Natural killer cell (primary cell): ENCODE measurements around the gene VPS35L. TPM values are rescaled to one million over a fixed set of nuclear protein-coding genes. Genes with fewer than 3 reads are reported as not detected.
A peak's percentile ranks its signal among the peaks of the same experiment; 100 is the strongest.

Experiments used
- ATAC-seq, 3 donors: fragments of 150-1000 bp in 2 of 3; fragments of 200-7000 bp in 1 of 3; cut with Tn5 transposase; 1 replicate in 1 of 3; 2 replicates in 2 of 3; pipeline ENCODE4 v1.10.0; 2021; ENCODE audit warnings: mild to moderate bottlenecking in 2 of 3, moderate library complexity in 2 of 3
- DNase-seq, 2 donors: peaks; one replicate each; pipeline versions ENCODE4 v3.0.0 to v3.0.0-alpha.2; 2013 to 2021; ENCODE audit warnings: mixed read lengths in 1 of 2
- H3K27ac ChIP-seq: one replicate; pipeline ENCODE4 v1.5.1; 2013; ENCODE audit warnings: mild to moderate bottlenecking, low read length
- H3K27me3 ChIP-seq: one replicate; pipeline ENCODE4 v1.6.1; 2013; ENCODE audit warnings: low read length; ENCODE audit not compliant: control insufficient read depth, insufficient read depth
- H3K36me3 ChIP-seq: one replicate; pipeline ENCODE4 v1.6.1; 2013; ENCODE audit warnings: low read length; ENCODE audit not compliant: control insufficient read depth, insufficient read depth
- H3K4me1 ChIP-seq: one replicate; pipeline ENCODE4 v1.6.1; 2013; ENCODE audit warnings: low read length; ENCODE audit not compliant: control insufficient read depth, insufficient read depth
- H3K4me3 ChIP-seq: one replicate; pipeline ENCODE4 v1.5.1; 2013; ENCODE audit warnings: low read length
- H3K9me3 ChIP-seq: one replicate; pipeline ENCODE4 v1.6.1; 2013; ENCODE audit warnings: low read length; ENCODE audit not compliant: control insufficient read depth, insufficient read depth
- H3K27ac Mint-ChIP-seq, 2 donors: one replicate each; pipeline ENCODE4 v1.8.0; 2022; ENCODE audit warnings: mild to moderate bottlenecking in 2 of 2, mixed read lengths in 2 of 2, moderate library complexity in 1 of 2
- H3K27me3 Mint-ChIP-seq, 2 donors: one replicate each; pipeline ENCODE4 v1.8.0; 2022; ENCODE audit warnings: low read depth in 2 of 2, mixed read lengths in 2 of 2
- H3K36me3 Mint-ChIP-seq: one replicate; pipeline ENCODE4 v1.8.0; 2022; ENCODE audit warnings: mixed read lengths
- H3K4me1 Mint-ChIP-seq, 2 donors: one replicate each; pipeline ENCODE4 v1.8.0; 2022; ENCODE audit warnings: mixed read lengths in 2 of 2
- H3K4me3 Mint-ChIP-seq: one replicate; pipeline ENCODE4 v1.8.0; 2022; ENCODE audit warnings: mild to moderate bottlenecking, moderate library complexity, mixed read lengths
- H3K9me3 Mint-ChIP-seq, 2 donors: one replicate each; pipeline ENCODE4 v1.8.0; 2022; ENCODE audit warnings: mixed read lengths in 2 of 2
- WGBS: methylation state at CpG from one replicate; pipeline ENCODE4 v1.1.7; 2013; ENCODE audit warnings: missing lambda C conversion rate; ENCODE audit not compliant: insufficient coverage; 5-methylcytosine and 5-hydroxymethylcytosine counted together
- intact Hi-C: fragments of 100-400 bp; cut with micrococcal nuclease; formaldehyde crosslinking; loops from one replicate; pipeline ENCODE4 v1.14.2; 2022
- total RNA-seq, 4 donors: library from RNA; stranded (reverse); fragments of 120-200 nt in 1 of 4; gene quantifications; one replicate each; pipeline versions ENCODE4 v1.2.3 to v1.2.4, GENCODE V29; 2013 to 2022
- TF ChIP-seq, protein P1 (sequence below): fragments of 200-600 bp; IDR thresholded peaks from one replicate; pipeline ENCODE4 v1.8.0; 2022; ENCODE audit warnings: antibody characterized with exemption

VPS35L gene
- total RNA-seq, 3 donors from 2014 or later (not counting 1 experiment from before 2014, with no cell fraction given) = 37.4 to 53.5 (median 44.4) TPM

DNA sequence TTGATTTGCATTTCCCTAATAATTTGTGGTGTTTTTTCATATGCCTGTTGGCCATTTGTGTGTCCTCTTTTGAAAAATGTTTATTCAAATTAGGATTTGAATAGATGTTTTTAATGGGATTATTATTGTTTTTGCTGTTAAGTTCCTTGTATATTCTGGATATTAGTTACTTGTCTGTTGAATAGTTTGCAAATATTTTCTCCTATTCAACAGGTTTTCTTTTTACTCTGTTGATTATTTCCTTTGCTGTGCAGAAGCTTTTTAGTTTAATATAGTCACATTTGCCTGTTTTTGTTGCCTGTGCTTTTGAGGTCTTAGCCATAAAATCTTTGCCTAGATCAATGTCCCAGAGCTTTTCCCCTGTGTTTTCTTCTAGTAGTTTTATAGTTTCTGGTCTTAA is 43.2 kb upstream of the VPS35L start:
- intact Hi-C loops = no loop called here
- Histone ChIP-seq H3K4me1 (no peaks in the 10 kb centered on the region), H3K36me3 (peaks cover 44% of the 10 kb centered on the region), H3K4me3 (no peak overlapping the region), H3K9me3 (no peaks in the 10 kb centered on the region), H3K27ac (no peak overlapping the region), H3K27me3 (no peaks in the 10 kb centered on the region)
- Mint-ChIP-seq H3K4me3 (no peak overlapping the region), H3K4me1 (peaks cover 26 to 29% of the 10 kb centered on the region in 2 donors), H3K36me3 (peaks cover 19% of the 10 kb centered on the region), H3K9me3 (no peaks in the 10 kb centered on the region), H3K27me3 (no peaks in the 10 kb centered on the region), H3K27ac (no peak overlapping the region)
- DNase-seq = no peak
- ATAC-seq = no peak
- TF ChIP-seq, protein P1, sequence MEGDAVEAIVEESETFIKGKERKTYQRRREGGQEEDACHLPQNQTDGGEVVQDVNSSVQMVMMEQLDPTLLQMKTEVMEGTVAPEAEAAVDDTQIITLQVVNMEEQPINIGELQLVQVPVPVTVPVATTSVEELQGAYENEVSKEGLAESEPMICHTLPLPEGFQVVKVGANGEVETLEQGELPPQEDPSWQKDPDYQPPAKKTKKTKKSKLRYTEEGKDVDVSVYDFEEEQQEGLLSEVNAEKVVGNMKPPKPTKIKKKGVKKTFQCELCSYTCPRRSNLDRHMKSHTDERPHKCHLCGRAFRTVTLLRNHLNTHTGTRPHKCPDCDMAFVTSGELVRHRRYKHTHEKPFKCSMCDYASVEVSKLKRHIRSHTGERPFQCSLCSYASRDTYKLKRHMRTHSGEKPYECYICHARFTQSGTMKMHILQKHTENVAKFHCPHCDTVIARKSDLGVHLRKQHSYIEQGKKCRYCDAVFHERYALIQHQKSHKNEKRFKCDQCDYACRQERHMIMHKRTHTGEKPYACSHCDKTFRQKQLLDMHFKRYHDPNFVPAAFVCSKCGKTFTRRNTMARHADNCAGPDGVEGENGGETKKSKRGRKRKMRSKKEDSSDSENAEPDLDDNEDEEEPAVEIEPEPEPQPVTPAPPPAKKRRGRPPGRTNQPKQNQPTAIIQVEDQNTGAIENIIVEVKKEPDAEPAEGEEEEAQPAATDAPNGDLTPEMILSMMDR = no peak

DNA sequence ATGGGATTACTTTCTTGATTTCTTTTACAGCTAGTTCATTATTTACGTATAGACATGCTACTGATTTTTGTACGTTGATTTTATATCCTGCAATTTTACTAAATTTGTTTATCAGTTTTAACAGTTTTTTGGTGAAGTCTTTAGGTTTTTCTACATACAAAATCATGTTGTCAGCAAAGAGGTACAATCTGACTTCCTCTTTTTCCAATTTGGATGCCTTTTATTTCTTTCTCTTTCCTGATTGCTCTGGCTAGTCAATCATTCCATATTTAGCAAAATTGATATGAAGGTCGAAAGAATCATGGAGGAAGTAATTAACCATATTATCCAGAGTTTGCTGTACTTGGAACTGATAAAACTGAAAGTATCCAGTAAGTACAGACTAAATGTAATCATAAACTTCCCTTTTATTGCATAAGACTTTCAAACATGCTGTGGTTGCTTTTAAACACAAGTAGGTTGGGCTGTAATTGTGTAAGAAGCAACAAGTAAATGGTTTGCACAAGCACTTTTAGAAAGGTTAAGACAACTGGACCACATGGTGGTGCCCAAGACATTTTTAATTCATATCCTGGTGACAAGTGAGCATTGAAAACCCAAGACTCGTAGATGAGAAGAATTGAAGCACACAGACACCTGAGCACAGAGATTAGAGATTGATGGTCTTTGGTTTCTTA is 42.0 kb upstream of the VPS35L start:
- DNase-seq = no peak
- H3K27ac Mint-ChIP-seq = no peak overlapping the region
- intact Hi-C loops = no loop called here
- Histone ChIP-seq H3K4me3 (no peak overlapping the region), H3K9me3 (no peaks in the 10 kb centered on the region), H3K4me1 (no peaks in the 10 kb centered on the region), H3K27me3 (no peaks in the 10 kb centered on the region), H3K36me3 (peaks cover 37% of the 10 kb centered on the region), H3K27ac (no peak overlapping the region)
- no peaks in the 10 kb centered on the region for H3K9me3 Mint-ChIP-seq
- no peak overlapping the region for H3K4me3 Mint-ChIP-seq
- peak in 1 of 3 donors; percentile 48 for ATAC-seq
- H3K27me3 Mint-ChIP-seq = no peaks in the 10 kb centered on the region
- peaks cover 35 to 38% of the 10 kb centered on the region in 2 donors for H3K4me1 Mint-ChIP-seq
- peaks cover 19% of the 10 kb centered on the region for H3K36me3 Mint-ChIP-seq
- WGBS = 86% methylated on average over 1 of the region's 4 CpGs
- TF ChIP-seq, protein P1 = no peak

GRCh38 chr16:19515757-19516156 is 39.7 kb upstream of the VPS35L start:
- DNase-seq (no peak), ATAC-seq (no peak)
- WGBS = 100% methylated on average over 1 of the region's 2 CpGs
- intact Hi-C loops = no loop called here
- H3K4me3 ChIP-seq = no peak overlapping the region
- peaks cover 49 to 54% of the 10 kb centered on the region in 2 donors for H3K4me1 Mint-ChIP-seq
- H3K27ac ChIP-seq = no peak overlapping the region
- no peak overlapping the region for H3K27ac Mint-ChIP-seq
- peaks cover 19% of the 10 kb centered on the region for H3K36me3 Mint-ChIP-seq
- H3K36me3 ChIP-seq = peaks cover 29% of the 10 kb centered on the region
- no peaks in the 10 kb centered on the region for H3K9me3 Mint-ChIP-seq
- TF ChIP-seq, protein P1 = no peak
- H3K27me3 Mint-ChIP-seq = no peaks in the 10 kb centered on the region
- no peak overlapping the region for H3K4me3 Mint-ChIP-seq
- H3K9me3 ChIP-seq = no peaks in the 10 kb centered on the region
- H3K27me3 ChIP-seq = no peaks in the 10 kb centered on the region
- H3K4me1 ChIP-seq = peaks cover 7% of the 10 kb centered on the region
